ENCODE data around the gene TSHR.

TSHR gene

DNA sequence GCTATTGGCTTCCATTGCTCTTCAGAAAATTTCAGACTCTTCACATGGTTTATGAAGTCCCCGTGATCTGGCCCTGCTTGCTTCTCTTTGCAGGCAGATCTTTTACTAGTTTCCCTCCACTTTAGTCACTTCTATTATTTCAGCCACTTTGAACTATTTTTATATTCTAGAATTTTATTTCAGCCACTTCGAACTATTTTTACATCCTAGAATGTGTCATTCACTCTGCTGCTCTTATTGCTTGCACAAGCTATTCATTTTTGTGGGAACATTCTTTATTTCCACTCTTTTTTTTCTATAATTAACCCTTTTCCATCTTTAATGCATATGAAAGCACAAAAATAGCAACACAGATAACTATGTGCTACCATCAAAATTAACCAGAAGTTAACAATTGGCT is 24.5 kb downstream of the TSHR start:
- TF ChIP-seq POLR2AphosphoS5 (IDR thresholded peaks at IDR 0.05; ENCODE audit: low read depth, low read length): no peak
- no peak for TF ChIP-seq TAF1 (IDR thresholded peaks at IDR 0.05; ENCODE audit: borderline replicate concordance, low read depth, low read length)
- TF ChIP-seq POLR2A (IDR thresholded peaks at IDR 0.05; ENCODE audit: low read depth, low read length): no peak
- no peak for DNase-seq (ENCODE audit: insufficient read length)
- FAIRE-seq: no peak

DNA sequence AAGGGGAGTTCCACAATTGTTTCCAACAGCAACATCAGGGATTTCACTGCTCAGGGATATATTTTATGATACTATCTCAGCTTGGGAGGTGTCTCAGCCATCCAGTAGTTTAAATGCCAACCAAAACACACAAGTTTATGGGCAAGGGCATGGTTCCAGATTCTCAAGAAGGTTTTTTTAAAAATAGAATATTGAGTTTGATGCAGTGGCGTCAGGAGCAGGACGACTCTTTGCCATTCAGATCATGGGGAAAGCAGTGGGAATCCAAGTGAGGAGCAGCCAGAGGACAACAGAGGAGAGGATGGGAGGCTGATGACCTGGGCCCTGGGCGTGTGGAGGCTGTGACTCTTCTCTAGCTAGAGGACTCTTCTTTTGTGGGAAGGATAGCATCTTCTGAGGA is 25.7 kb downstream of the TSHR start:
- FAIRE-seq: no peak
- TF ChIP-seq POLR2A (IDR thresholded peaks at IDR 0.05; ENCODE audit: low read depth, low read length) (no peak), TAF1 (IDR thresholded peaks at IDR 0.05; ENCODE audit: borderline replicate concordance, low read depth, low read length) (no peak), POLR2AphosphoS5 (IDR thresholded peaks at IDR 0.05; ENCODE audit: low read depth, low read length) (no peak)
- no peak for DNase-seq (ENCODE audit: insufficient read length)

DNA sequence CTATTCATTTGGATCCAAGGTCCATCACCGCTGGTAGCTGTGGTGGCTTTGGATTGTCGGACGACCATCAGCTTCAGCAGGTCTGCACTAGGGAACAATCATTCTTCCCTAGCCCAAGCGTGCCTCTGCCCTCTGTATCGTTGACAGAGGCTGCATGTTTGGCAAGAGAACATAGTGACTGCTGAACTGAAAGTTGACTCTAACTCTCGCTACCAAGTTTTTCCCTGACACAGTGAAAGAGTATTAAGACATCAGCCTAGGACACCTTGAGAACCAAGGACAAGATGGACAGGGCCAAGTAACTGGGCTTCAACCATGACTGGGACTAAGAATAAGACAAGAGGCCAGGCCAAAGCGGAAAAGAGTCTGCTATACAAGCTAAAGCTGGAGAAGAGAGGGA is 26.3 kb downstream of the TSHR start:
- DNase-seq (ENCODE audit: insufficient read length) (no peak), FAIRE-seq (no peak)
- TF ChIP-seq TAF1 (IDR thresholded peaks at IDR 0.05; ENCODE audit: borderline replicate concordance, low read depth, low read length) (no peak), POLR2A (IDR thresholded peaks at IDR 0.05; ENCODE audit: low read depth, low read length) (no peak), POLR2AphosphoS5 (IDR thresholded peaks at IDR 0.05; ENCODE audit: low read depth, low read length) (no peak)

DNA sequence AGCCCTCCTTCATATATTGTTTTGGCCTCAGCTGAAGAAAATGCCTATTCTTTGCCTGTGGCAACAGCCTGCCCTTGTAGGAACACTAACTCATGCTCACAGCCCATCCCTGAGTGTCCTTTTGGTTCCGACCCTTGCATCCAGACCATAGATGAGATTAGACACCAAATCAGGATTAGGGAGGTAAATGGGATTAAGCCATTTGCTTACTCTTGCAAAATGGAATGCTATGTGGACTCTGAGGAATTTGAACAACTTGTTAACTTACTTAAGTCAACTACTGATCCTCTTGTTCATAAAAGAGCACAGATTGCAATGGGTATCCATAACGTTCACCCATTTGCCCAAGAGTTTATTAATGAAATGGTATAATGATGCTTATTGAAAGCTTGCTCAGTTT is 27.3 kb downstream of the TSHR start:
- TF ChIP-seq TAF1 (IDR thresholded peaks at IDR 0.05; ENCODE audit: borderline replicate concordance, low read depth, low read length) (no peak), POLR2AphosphoS5 (IDR thresholded peaks at IDR 0.05; ENCODE audit: low read depth, low read length) (no peak), POLR2A (IDR thresholded peaks at IDR 0.05; ENCODE audit: low read depth, low read length) (no peak)
- no peak for FAIRE-seq
- no peak for DNase-seq (ENCODE audit: insufficient read length)

DNA sequence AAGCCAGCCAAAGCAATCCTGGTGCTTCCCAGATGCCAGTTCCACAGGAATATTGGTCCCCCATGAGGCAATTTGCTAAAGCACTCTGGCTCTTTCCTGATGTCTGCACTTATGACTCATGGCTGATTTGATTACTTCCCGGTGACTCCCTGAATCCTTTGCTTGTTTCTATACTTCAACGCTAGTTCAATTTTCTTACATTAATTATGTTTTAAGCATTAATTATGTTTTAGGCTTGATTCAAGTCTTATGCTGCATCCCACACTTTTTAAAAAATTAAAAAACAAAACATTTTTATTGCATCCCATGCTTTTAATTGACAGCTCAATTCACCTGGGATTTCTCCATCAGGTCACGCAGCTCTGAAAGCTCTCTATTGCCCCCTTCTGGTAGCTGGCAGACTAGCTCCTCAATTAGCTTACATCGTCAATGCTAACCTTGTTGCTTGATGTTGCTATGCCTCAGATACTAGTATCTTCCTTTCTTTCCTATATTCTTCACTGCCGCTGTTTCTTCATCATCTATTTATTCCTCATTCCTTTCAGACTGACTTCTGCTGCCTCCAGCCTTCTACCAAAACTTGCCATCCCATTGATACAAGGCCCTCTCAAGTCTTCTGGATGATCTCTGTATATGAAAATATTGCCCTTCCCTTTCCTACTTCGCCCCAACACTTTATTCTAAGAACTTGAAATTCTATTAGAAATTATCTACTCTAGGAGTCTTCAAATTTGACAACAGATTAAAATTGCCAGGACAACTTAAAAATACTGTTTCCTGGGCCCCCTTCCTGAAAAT is 32.0 kb downstream of the TSHR start:
- TF ChIP-seq POLR2AphosphoS5 (IDR thresholded peaks at IDR 0.05; ENCODE audit: low read depth, low read length) (no peak), POLR2A (IDR thresholded peaks at IDR 0.05; ENCODE audit: low read depth, low read length) (no peak), TAF1 (IDR thresholded peaks at IDR 0.05; ENCODE audit: borderline replicate concordance, low read depth, low read length) (no peak)
- FAIRE-seq: peak; percentile 74
- peak; percentile 23 for DNase-seq (ENCODE audit: insufficient read length)

DNA sequence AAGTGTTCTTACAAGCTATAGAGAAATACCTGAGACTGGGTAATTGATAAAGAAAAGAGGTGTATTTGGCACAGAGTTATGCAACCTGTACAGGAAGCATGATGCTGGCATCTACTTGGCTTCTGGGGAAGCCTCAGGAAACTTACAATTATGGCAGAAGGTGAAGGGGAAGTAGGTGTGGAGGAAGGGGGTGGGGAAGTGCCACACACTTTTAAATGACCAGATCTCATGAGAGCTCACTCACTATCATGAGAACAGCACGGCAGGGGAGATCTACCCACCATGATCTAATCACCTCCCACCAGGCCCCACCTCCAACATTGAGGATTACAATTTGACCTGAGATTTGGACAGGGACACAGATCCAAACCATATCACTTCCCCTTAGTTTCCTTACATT is 32.8 kb downstream of the TSHR start:
- TF ChIP-seq POLR2AphosphoS5 (IDR thresholded peaks at IDR 0.05; ENCODE audit: low read depth, low read length): no peak
- no peak for TF ChIP-seq POLR2A (IDR thresholded peaks at IDR 0.05; ENCODE audit: low read depth, low read length)
- TF ChIP-seq TAF1 (IDR thresholded peaks at IDR 0.05; ENCODE audit: borderline replicate concordance, low read depth, low read length): no peak
- no peak for DNase-seq (ENCODE audit: insufficient read length)
- FAIRE-seq: no peak

DNA sequence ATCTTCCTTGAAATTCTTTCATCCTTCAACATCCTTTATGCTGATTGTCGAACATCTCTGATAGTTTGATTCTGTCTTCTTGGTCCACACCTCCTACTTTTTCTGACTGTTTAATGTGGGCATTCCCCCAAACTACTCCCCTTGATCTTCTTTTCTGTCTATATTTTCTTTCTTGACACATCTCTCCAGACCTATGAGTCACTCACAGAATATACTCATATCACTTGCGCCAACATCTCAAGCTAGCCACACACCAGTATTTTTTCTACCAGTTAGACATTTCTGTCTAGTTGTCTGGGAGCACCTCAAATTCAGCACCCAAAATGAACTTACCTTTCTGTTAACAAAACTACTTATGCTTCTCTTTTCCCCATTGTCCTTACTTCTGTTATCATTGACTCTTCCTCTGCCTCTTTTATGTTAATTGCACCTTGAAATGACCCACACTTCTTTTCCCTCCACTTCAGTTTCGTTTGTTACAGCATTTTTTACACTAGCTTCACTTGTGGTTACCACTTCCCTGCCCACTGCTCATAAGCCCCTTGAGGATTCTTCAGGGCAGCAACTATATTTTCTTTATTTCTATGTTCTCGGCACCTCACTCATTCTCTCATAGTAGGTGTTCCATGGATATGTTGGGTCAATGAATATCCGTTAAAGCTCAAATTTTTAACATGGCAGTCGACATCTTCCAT is 33.5 kb downstream of the TSHR start:
- FAIRE-seq: no peak
- DNase-seq (ENCODE audit: insufficient read length): no peak
- no peak for TF ChIP-seq POLR2A (IDR thresholded peaks at IDR 0.05; ENCODE audit: low read depth, low read length)

DNA sequence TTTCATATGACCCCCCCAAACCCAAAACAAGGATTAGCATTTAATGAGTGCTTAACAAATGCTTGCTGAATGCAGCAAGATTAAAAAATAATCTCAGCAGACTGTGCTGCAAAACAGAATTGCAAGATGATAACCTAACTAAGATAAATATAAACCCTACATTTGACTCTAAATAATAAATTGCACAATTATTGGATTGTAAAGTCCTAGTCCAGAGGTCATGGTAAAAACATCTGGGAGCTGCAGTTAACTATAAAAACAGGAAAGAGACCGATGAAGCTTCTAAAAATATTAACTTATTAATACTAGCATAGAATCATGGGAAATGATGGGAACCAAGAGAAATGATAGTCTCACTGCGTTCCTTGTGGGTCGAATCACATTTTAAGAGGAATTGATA is 37.2 kb downstream of the TSHR start:
- no peak for DNase-seq (ENCODE audit: insufficient read length)
- no peak for TF ChIP-seq TAF1 (IDR thresholded peaks at IDR 0.05; ENCODE audit: borderline replicate concordance, low read depth, low read length)
- no peak for FAIRE-seq

DNA sequence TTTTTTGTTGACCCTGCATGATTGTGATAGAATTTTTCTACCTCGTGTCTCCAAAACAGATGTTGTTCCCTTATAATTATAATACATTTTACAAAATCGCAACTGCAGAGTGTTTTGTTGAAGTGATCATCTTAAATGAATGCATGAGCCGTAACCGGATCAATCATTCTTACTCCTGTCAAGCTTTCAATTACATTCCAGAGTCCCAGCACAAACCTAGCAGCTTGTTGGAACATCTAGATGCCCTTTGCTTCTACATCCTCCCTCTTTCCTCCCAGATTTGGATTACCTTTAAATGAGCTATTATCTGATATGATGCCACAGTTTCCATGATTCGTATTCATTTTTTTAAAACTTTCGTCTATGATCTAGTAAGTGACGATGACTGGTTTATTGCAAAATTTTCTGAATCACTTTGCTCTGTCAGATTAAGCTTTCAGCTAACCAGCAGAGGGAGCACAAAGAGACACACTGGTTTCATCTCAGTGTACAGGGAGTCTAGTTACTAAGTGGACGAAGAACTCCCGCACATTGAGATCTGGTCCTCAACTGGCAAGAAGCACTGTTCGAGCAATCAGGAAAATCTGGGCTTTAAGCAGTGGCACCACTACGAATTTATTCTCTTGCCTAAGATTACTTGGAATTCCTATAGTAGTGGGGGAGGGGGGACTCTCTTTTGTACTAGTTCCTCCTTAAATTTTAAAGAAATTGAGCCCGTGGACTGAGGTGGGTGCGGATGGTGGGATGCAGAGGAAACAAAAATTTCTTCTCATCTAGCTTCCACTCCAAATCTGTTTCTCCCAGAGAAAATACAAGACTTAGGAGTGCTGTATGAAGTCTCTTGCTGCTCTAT is 40.9 kb downstream of the TSHR start:
- no peak for TF ChIP-seq TAF1 (IDR thresholded peaks at IDR 0.05; ENCODE audit: borderline replicate concordance, low read depth, low read length)
- no peak for TF ChIP-seq POLR2AphosphoS5 (IDR thresholded peaks at IDR 0.05; ENCODE audit: low read depth, low read length)
- no peak for TF ChIP-seq POLR2A (IDR thresholded peaks at IDR 0.05; ENCODE audit: low read depth, low read length)
- FAIRE-seq (peak; percentile 67), DNase-seq (ENCODE audit: insufficient read length) (no peak)

DNA sequence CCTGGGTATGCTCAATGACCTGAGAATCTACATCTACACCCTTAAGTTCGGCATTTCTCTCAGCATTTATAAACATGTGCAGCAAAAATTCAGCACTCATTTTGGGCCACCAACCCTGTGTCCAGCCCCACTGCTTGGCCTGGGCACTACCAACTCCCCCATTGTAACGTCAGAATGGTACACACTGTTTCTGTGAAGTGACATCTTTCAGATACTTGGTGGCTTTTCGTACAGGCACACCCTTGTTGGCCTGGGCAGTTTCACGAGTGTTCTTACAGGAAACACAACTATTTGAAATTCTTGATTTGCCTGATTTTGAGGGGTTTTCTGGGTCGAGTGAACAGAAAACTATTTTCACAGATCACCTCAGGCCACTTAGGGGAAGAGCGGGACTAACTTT is 46.0 kb downstream of the TSHR start:
- no peak for FAIRE-seq
- no peak for TF ChIP-seq POLR2A (IDR thresholded peaks at IDR 0.05; ENCODE audit: low read depth, low read length)
- no peak for TF ChIP-seq TAF1 (IDR thresholded peaks at IDR 0.05; ENCODE audit: borderline replicate concordance, low read depth, low read length)
- no peak for TF ChIP-seq POLR2AphosphoS5 (IDR thresholded peaks at IDR 0.05; ENCODE audit: low read depth, low read length)
- no peak for DNase-seq (ENCODE audit: insufficient read length)

DNA sequence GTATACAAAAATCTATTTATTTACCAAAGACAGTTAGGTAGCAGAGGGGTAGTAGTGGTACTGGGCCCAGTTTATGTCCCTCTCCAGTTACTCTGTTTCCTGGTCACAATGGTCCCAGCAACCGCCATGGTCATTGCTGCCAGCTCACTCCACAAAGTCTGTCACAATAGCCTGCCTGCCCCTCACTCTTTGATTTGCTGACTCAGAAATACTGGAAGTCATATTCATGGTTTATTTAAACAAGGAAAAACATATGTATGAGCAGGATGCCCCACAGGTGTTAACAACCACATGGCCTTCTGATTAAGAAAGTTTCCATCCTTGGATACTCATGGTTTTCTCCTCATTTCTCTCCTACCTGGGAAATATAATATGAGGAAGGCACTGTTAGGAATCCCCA is 49.2 kb downstream of the TSHR start:
- TF ChIP-seq TAF1 (IDR thresholded peaks at IDR 0.05; ENCODE audit: borderline replicate concordance, low read depth, low read length) (no peak), POLR2AphosphoS5 (IDR thresholded peaks at IDR 0.05; ENCODE audit: low read depth, low read length) (no peak)
- DNase-seq (ENCODE audit: insufficient read length) (no peak), FAIRE-seq (no peak)
